ENCODE data around the gene CYFIP2. TPM values are rescaled to one million over a fixed set of nuclear protein-coding genes. Genes with fewer than 3 reads are reported as not detected.

Gene CYFIP2
- total RNA-seq, 1 donor from 2014 or later, result 37.4 TPM

GRCh38 chr5:157345485-157345884, 79.6 kb downstream of the CYFIP2 start:
- H3K36me3 Mint-ChIP-seq (ENCODE audit: low read depth), result no peaks in the 10 kb centered on the region
- no peak overlapping the region for H3K27ac Mint-ChIP-seq (ENCODE audit: unreplicated experiment)
- H3K4me3 Mint-ChIP-seq (ENCODE audit: unreplicated experiment), result no peak overlapping the region
- no peak for TF ChIP-seq CTCF (IDR thresholded peaks at IDR 0.05)
- no peaks in the 10 kb centered on the region for H3K9me3 Mint-ChIP-seq (ENCODE audit: low read depth)
- no peaks in the 10 kb centered on the region for H3K27me3 Mint-ChIP-seq (ENCODE audit: low read depth)
- no peak for DNase-seq (ENCODE audit: low spot score)
- H3K4me1 Mint-ChIP-seq (ENCODE audit: low read depth), result peaks cover 8% of the 10 kb centered on the region

GRCh38 chr5:157347301-157348048, 81.6 kb downstream of the CYFIP2 start:
- Mint-ChIP-seq H3K4me1 (ENCODE audit: low read depth) (peaks cover 14% of the 10 kb centered on the region), H3K27ac (ENCODE audit: unreplicated experiment) (peak overlapping the region; percentile 68), H3K9me3 (ENCODE audit: low read depth) (no peaks in the 10 kb centered on the region), H3K4me3 (ENCODE audit: unreplicated experiment) (no peak overlapping the region), H3K27me3 (ENCODE audit: low read depth) (no peaks in the 10 kb centered on the region), H3K36me3 (ENCODE audit: low read depth) (no peaks in the 10 kb centered on the region)
- no peak for DNase-seq (ENCODE audit: low spot score)
- TF ChIP-seq CTCF (IDR thresholded peaks at IDR 0.05), result no peak

GRCh38 chr5:157348049-157348400, 82.1 kb downstream of the CYFIP2 start:
- no peak for TF ChIP-seq CTCF (IDR thresholded peaks at IDR 0.05)
- DNase-seq (ENCODE audit: low spot score), result no peak
- Mint-ChIP-seq H3K27me3 (ENCODE audit: low read depth) (no peaks in the 10 kb centered on the region), H3K4me3 (ENCODE audit: unreplicated experiment) (no peak overlapping the region), H3K9me3 (ENCODE audit: low read depth) (no peaks in the 10 kb centered on the region), H3K4me1 (ENCODE audit: low read depth) (peaks cover 14% of the 10 kb centered on the region), H3K36me3 (ENCODE audit: low read depth) (no peaks in the 10 kb centered on the region), H3K27ac (ENCODE audit: unreplicated experiment) (no peak overlapping the region)

- H3K9me3 Mint-ChIP-seq (ENCODE audit: low read depth), result no peaks in the 10 kb centered on the region
These were observed 85.2 kb downstream of the CYFIP2 start for GRCh38 chr5:157350939-157351801.

More at GRCh38 chr5:157350939-157351801, 85.2 kb downstream of the CYFIP2 start:
- Mint-ChIP-seq H3K4me3 (ENCODE audit: unreplicated experiment) (no peak overlapping the region), H3K4me1 (ENCODE audit: low read depth) (peaks cover 14% of the 10 kb centered on the region), H3K27ac (ENCODE audit: unreplicated experiment) (no peak overlapping the region), H3K36me3 (ENCODE audit: low read depth) (no peaks in the 10 kb centered on the region), H3K27me3 (ENCODE audit: low read depth) (no peaks in the 10 kb centered on the region)
- no peak for TF ChIP-seq CTCF (IDR thresholded peaks at IDR 0.05)
- no peak for DNase-seq (ENCODE audit: low spot score)
